ENCODE data around the gene CLSTN2. TPM values are rescaled to one million over a fixed set of nuclear protein-coding genes. Genes with fewer than 3 reads are reported as not detected.

CLSTN2 gene
- total and polyA plus RNA-seq, 4 donors: 20.7 to 44.5 (median 22.7) TPM

DNA sequence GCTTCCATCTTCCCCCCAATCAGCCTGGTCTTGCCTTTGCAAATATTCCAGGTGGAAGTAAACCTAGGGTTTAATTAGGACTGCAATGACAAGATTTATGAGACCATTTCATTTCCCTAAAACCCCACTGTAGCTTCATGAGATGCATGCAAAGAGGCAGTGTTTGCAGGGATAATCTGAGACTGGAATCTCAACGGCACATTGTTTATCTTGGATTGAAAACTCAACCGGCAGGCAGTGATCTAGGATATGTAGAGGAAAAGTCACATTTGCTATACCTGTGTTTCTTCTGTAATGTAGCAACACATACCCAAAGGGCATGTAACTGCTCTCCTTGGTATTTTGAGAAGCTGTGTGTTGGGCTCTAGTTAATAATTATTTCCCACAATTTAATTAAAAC is 18.7 kb upstream of the CLSTN2 start:
- Histone ChIP-seq H3K27me3 (ENCODE audit: control insufficient read depth, insufficient read depth, low read length) (no peaks in the 10 kb centered on the region), H3K27ac (ENCODE audit: low read depth, low read length) (no peak overlapping the region), H3K4me3 (ENCODE audit: low read depth, low read length) (no peak overlapping the region), H3K4me1 (ENCODE audit: control insufficient read depth, insufficient read depth, low read length) (no peaks in the 10 kb centered on the region), H3K9me3 (ENCODE audit: control insufficient read depth, insufficient read depth, low read length) (no peaks in the 10 kb centered on the region), H3K36me3 (ENCODE audit: control insufficient read depth, insufficient read depth, low read length) (no peaks in the 10 kb centered on the region)
- WGBS (ENCODE audit: insufficient coverage): no CpG with 5 or more reads among the region's 2 CpGs
- DNase-seq (ENCODE audit: low read depth in 4 of 6, low spot score in 6 of 6): peak in 1 of 6 donors; percentile 18

GRCh38 chr3:139917226-139917785 is 17.7 kb upstream of the CLSTN2 start:
- H3K27me3 ChIP-seq (ENCODE audit: control insufficient read depth, insufficient read depth, low read length): no peaks in the 10 kb centered on the region
- no peaks in the 10 kb centered on the region for H3K9me3 ChIP-seq (ENCODE audit: control insufficient read depth, insufficient read depth, low read length)
- no peak for DNase-seq (ENCODE audit: low read depth in 4 of 6, low spot score in 6 of 6)
- H3K36me3 ChIP-seq (ENCODE audit: control insufficient read depth, insufficient read depth, low read length): no peaks in the 10 kb centered on the region
- WGBS (ENCODE audit: insufficient coverage): 82% methylated on average over 7 of the region's 10 CpGs
- no peaks in the 10 kb centered on the region for H3K4me1 ChIP-seq (ENCODE audit: control insufficient read depth, insufficient read depth, low read length)
- no peak overlapping the region for H3K4me3 ChIP-seq (ENCODE audit: low read depth, low read length)
- H3K27ac ChIP-seq (ENCODE audit: low read depth, low read length): no peak overlapping the region

DNA sequence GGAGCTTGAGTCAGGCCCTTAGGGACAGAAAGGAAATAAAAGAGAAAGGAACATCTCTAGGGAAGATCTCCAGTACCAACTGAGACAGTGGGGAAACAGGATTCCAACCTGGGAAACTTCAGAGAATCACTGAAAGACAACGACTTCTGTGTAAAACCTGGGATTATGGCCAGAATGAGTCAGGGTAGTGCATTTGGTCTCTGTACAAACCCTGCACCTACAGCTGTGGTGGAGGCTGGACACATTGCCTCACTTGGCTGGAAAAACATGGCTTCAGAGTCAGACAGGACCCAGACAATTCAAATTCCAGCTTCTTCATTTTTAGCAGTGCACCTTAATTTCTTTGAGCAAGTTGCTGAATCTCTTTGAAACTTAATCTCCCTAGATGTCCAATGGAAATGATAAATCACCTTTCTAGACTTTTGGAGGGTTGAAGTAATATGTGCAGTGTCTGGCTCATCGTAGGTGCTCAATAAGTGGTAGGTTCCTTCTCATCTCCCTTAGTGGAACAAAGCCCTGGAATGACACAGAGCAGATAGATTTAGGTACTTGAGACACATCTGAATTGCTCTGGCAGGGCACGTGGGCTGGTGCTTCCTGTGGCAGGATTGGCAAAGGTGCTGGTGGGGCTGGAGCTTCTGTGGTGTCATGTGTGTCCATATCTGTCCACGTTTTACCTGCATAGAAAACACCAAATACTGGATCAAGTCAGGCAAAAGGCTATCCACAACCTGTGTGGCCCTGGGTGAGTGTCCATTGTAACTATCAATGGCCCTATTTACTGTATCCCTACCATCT is 6.1 kb upstream of the CLSTN2 start:
- H3K4me1 ChIP-seq (ENCODE audit: control insufficient read depth, insufficient read depth, low read length): no peaks in the 10 kb centered on the region
- no peaks in the 10 kb centered on the region for H3K9me3 ChIP-seq (ENCODE audit: control insufficient read depth, insufficient read depth, low read length)
- H3K36me3 ChIP-seq (ENCODE audit: control insufficient read depth, insufficient read depth, low read length): no peaks in the 10 kb centered on the region
- no peaks in the 10 kb centered on the region for H3K27me3 ChIP-seq (ENCODE audit: control insufficient read depth, insufficient read depth, low read length)
- DNase-seq (ENCODE audit: low read depth in 4 of 6, low spot score in 6 of 6): no peak
- no peak overlapping the region for H3K4me3 ChIP-seq (ENCODE audit: low read depth, low read length)
- WGBS (ENCODE audit: insufficient coverage): 91% methylated on average over 3 of the region's 4 CpGs
- no peak overlapping the region for H3K27ac ChIP-seq (ENCODE audit: low read depth, low read length)

- Histone ChIP-seq H3K4me1 (ENCODE audit: control insufficient read depth, insufficient read depth, low read length) (peaks cover 7% of the 10 kb centered on the region), H3K27me3 (ENCODE audit: control insufficient read depth, insufficient read depth, low read length) (no peaks in the 10 kb centered on the region), H3K36me3 (ENCODE audit: control insufficient read depth, insufficient read depth, low read length) (no peaks in the 10 kb centered on the region), H3K27ac (ENCODE audit: low read depth, low read length) (no peak overlapping the region), H3K9me3 (ENCODE audit: control insufficient read depth, insufficient read depth, low read length) (no peaks in the 10 kb centered on the region), H3K4me3 (ENCODE audit: low read depth, low read length) (no peak overlapping the region)
- DNase-seq (ENCODE audit: low read depth in 4 of 6, low spot score in 6 of 6): no peak
- no CpG with 5 or more reads among the region's 1 CpG for WGBS (ENCODE audit: insufficient coverage)
Measured at GRCh38 chr3:139930211-139930610, 4.8 kb upstream of the CLSTN2 start.

DNA sequence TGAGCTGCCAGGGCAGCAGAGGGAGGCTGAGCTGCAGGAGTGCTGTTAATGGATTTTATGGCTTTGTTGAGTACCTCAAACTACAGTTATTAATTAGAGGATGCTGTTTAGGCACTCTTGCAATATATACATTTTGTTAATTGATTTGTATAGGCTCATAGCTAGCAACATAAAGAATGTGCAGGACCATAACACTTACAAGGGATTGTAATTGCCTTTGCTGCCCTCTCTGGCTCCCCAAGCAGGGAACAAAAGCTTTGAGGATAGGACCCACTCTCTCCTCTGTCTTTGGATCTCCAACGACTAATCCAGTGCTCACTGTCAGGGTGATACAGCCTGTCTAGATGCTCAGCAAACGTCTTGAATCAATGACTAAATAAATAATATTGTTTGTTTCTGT is 1.2 kb upstream of the CLSTN2 start:
- no peak overlapping the region for H3K4me3 ChIP-seq (ENCODE audit: low read depth, low read length)
- no peaks in the 10 kb centered on the region for H3K36me3 ChIP-seq (ENCODE audit: control insufficient read depth, insufficient read depth, low read length)
- peaks cover 12% of the 10 kb centered on the region for H3K27me3 ChIP-seq (ENCODE audit: control insufficient read depth, insufficient read depth, low read length)
- peaks cover 20% of the 10 kb centered on the region for H3K4me1 ChIP-seq (ENCODE audit: control insufficient read depth, insufficient read depth, low read length)
- no peak overlapping the region for H3K27ac ChIP-seq (ENCODE audit: low read depth, low read length)
- no peaks in the 10 kb centered on the region for H3K9me3 ChIP-seq (ENCODE audit: control insufficient read depth, insufficient read depth, low read length)
- no CpG with 5 or more reads among the region's 2 CpGs for WGBS (ENCODE audit: insufficient coverage)
- peak in 1 of 6 donors; percentile 64 for DNase-seq (ENCODE audit: low read depth in 4 of 6, low spot score in 6 of 6)

DNA sequence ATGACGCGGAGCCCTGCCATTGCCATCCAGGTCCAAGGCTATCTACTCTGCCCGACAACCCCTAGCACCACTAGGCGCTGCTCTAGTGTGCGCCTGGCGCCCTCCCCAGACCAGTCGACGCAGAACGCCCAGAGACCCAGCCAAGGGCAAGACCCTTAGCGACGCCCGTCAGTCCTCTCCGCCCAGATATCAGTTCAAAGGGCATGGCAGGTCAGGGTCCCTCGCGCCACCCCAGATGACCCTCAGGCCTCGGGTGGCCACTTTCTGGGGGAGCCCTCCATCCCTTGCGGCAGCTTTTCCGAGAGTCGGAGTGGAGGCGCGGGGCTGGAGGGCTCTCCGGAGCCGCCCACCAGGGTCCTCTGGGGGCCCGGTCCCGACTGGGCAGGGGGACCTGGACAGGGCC is 371 bp upstream of the CLSTN2 start:
- DNase-seq (ENCODE audit: low read depth in 4 of 6, low spot score in 6 of 6): peak in 3 of 6 donors; percentile 50 to 94 (median 85)
- Histone ChIP-seq H3K4me3 (ENCODE audit: low read depth, low read length) (peak overlapping the region; percentile 61), H3K4me1 (ENCODE audit: control insufficient read depth, insufficient read depth, low read length) (peaks cover 20% of the 10 kb centered on the region), H3K9me3 (ENCODE audit: control insufficient read depth, insufficient read depth, low read length) (no peaks in the 10 kb centered on the region), H3K27me3 (ENCODE audit: control insufficient read depth, insufficient read depth, low read length) (peaks cover 12% of the 10 kb centered on the region), H3K27ac (ENCODE audit: low read depth, low read length) (no peak overlapping the region), H3K36me3 (ENCODE audit: control insufficient read depth, insufficient read depth, low read length) (no peaks in the 10 kb centered on the region)
- 0% methylated on average over 25 of the region's 25 CpGs for WGBS (ENCODE audit: insufficient coverage)

DNA sequence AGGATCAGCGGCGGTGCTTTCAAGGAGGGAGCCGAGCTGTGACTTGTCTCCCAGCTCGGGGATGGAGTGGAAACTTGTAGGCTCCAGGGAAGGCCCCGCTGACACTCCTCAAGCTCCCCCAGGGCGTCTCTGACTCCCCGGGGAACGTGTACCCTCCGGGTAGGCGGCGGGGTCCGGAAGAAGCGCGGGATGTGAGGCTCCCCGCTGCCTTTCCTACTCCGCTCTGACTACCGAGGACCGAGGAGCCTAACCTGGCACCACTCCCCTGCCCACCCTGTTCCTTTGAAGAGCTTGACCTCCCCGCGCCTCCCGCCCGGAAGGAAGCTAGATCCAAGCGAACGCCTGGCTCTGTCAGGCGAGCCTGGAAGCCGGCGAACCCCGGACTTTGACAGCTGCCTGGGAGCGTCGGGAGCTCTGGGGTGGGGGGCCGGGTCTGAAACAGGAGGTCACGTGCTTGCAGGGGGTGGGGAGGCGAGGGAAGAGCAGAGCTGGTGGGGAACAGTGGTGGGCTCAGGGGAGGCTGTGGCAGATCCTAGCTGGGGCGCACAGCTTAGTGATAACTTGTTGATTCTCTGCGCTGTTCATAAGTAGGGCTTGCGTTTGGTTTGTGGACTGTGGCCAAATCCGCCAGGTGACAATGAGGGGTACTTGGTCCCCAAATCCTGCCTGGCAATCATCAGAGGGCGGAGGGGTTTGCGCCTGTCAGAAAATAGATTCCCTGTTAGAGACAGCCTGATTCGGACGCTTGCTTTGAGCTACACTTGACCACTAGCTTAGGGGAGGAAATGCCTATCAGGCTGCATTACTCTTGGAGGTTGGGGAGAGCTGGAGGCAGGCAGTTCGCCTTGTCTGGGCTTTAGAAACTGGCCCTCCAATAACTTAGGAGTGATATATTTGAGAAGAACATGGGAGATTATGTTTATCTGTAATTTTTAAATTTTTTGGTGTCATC is 1.2 kb downstream of the CLSTN2 start:
- peak in 2 of 6 donors; percentile 62 to 65 for DNase-seq (ENCODE audit: low read depth in 4 of 6, low spot score in 6 of 6)
- H3K4me1 ChIP-seq (ENCODE audit: control insufficient read depth, insufficient read depth, low read length): peaks cover 20% of the 10 kb centered on the region
- H3K27ac ChIP-seq (ENCODE audit: low read depth, low read length): no peak overlapping the region
- peaks cover 12% of the 10 kb centered on the region for H3K27me3 ChIP-seq (ENCODE audit: control insufficient read depth, insufficient read depth, low read length)
- H3K4me3 ChIP-seq (ENCODE audit: low read depth, low read length): peak overlapping the region; percentile 55
- WGBS (ENCODE audit: insufficient coverage): under 1% methylated on average over 41 of the region's 42 CpGs
- H3K9me3 ChIP-seq (ENCODE audit: control insufficient read depth, insufficient read depth, low read length): no peaks in the 10 kb centered on the region
- H3K36me3 ChIP-seq (ENCODE audit: control insufficient read depth, insufficient read depth, low read length): no peaks in the 10 kb centered on the region

DNA sequence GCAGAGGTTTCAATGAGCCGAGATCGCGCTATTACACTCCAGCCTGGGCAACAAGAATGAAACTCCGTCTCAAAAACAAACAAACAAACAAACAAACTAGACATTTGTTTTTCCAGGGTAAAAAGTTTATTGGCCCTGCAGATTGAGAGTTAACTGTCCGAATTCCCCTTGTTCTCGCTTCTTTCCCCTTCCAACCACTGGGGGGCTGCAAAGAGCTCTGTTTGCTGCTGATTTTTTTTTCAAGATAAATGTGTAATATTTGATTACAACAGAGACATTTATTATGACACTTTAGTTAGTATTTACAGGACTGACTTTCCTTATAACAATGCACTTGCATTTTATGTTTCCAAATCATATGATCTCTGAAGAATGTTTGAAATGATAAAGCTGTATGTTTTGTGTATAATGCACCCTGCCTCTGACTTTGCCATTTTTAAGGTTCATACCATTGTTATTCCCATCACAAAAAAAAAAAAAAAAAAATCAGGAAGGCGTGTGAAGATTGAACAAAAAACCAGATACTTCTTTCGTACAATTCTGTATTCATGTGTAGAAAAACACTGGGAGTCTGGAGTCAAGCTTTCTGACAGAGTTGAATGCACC is 2.8 kb downstream of the CLSTN2 start:
- peak in 3 of 6 donors; percentile 57 to 92 (median 83) for DNase-seq (ENCODE audit: low read depth in 4 of 6, low spot score in 6 of 6)
- Histone ChIP-seq H3K27me3 (ENCODE audit: control insufficient read depth, insufficient read depth, low read length) (peaks cover 12% of the 10 kb centered on the region), H3K36me3 (ENCODE audit: control insufficient read depth, insufficient read depth, low read length) (no peaks in the 10 kb centered on the region), H3K27ac (ENCODE audit: low read depth, low read length) (no peak overlapping the region), H3K4me1 (ENCODE audit: control insufficient read depth, insufficient read depth, low read length) (peaks cover 20% of the 10 kb centered on the region), H3K9me3 (ENCODE audit: control insufficient read depth, insufficient read depth, low read length) (no peaks in the 10 kb centered on the region), H3K4me3 (ENCODE audit: low read depth, low read length) (no peak overlapping the region)
- 23% methylated on average over 4 of the region's 8 CpGs for WGBS (ENCODE audit: insufficient coverage)

DNA sequence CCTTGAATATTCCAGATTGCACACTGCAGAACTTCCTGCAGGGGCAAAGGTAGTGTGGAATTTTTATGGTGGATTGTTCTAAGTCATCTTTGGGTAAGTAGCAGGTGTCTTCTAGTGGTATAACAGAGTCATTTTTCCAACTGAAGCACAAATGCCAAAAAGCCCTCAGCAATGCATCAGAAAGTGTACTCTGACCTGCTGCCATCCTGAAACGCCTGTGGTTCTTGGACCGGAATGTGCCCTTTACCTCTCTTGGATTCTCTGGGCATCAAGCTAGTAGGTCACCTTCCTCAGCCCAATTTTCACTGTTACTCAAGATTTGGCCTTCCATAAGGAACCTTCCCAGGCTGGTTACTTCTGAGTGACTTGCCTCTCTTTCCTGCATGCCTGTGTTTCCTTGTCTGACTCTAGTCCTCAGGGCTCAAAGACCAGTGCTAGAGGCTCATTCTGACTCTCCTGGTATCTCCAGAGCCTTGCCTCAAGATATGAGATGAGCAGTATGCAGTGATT is 4.8 kb downstream of the CLSTN2 start:
- H3K27me3 ChIP-seq (ENCODE audit: control insufficient read depth, insufficient read depth, low read length): peaks cover 12% of the 10 kb centered on the region
- H3K36me3 ChIP-seq (ENCODE audit: control insufficient read depth, insufficient read depth, low read length): no peaks in the 10 kb centered on the region
- 95% methylated on average over 2 of the region's 2 CpGs for WGBS (ENCODE audit: insufficient coverage)
- no peak for DNase-seq (ENCODE audit: low read depth in 4 of 6, low spot score in 6 of 6)
- H3K27ac ChIP-seq (ENCODE audit: low read depth, low read length): no peak overlapping the region
- H3K9me3 ChIP-seq (ENCODE audit: control insufficient read depth, insufficient read depth, low read length): no peaks in the 10 kb centered on the region
- peaks cover 18% of the 10 kb centered on the region for H3K4me1 ChIP-seq (ENCODE audit: control insufficient read depth, insufficient read depth, low read length)
- H3K4me3 ChIP-seq (ENCODE audit: low read depth, low read length): no peak overlapping the region

All from spinal cord (tissue), 10 donors.